ENCODE data around the gene SLC6A2. TPM values are rescaled to one million over a fixed set of nuclear protein-coding genes. Genes with fewer than 3 reads are reported as not detected.

SLC6A2 gene
- total RNA-seq, 1 donor from 2014 or later: not detected

GRCh38 chr16:55640701-55641327, 15.0 kb upstream of the SLC6A2 start:
- DNase-seq (ENCODE audit: extremely low spot score, unreplicated experiment): no peak
- Mint-ChIP-seq H3K4me3 (ENCODE audit: unreplicated experiment) (no peak overlapping the region), H3K27me3 (ENCODE audit: unreplicated experiment) (peaks cover 22% of the 10 kb centered on the region), H3K36me3 (ENCODE audit: unreplicated experiment) (no peaks in the 10 kb centered on the region), H3K27ac (ENCODE audit: unreplicated experiment) (no peak overlapping the region), H3K9me3 (ENCODE audit: unreplicated experiment) (no peaks in the 10 kb centered on the region), H3K4me1 (ENCODE audit: unreplicated experiment) (no peaks in the 10 kb centered on the region)
- TF ChIP-seq CTCF (IDR thresholded peaks at IDR 0.05): no peak

GRCh38 chr16:55641430-55642056, 14.2 kb upstream of the SLC6A2 start:
- TF ChIP-seq CTCF (IDR thresholded peaks at IDR 0.05): no peak
- Mint-ChIP-seq H3K36me3 (ENCODE audit: unreplicated experiment) (no peaks in the 10 kb centered on the region), H3K4me3 (ENCODE audit: unreplicated experiment) (no peak overlapping the region), H3K27ac (ENCODE audit: unreplicated experiment) (no peak overlapping the region), H3K9me3 (ENCODE audit: unreplicated experiment) (no peaks in the 10 kb centered on the region), H3K27me3 (ENCODE audit: unreplicated experiment) (peaks cover 26% of the 10 kb centered on the region), H3K4me1 (ENCODE audit: unreplicated experiment) (no peaks in the 10 kb centered on the region)
- DNase-seq (ENCODE audit: extremely low spot score, unreplicated experiment): no peak

- no peaks in the 10 kb centered on the region for H3K9me3 Mint-ChIP-seq (ENCODE audit: unreplicated experiment)
- no peak overlapping the region for H3K4me3 Mint-ChIP-seq (ENCODE audit: unreplicated experiment)
- TF ChIP-seq CTCF (IDR thresholded peaks at IDR 0.05): no peak
- H3K27ac Mint-ChIP-seq (ENCODE audit: unreplicated experiment): no peak overlapping the region
- peaks cover 23% of the 10 kb centered on the region for H3K27me3 Mint-ChIP-seq (ENCODE audit: unreplicated experiment)
- no peaks in the 10 kb centered on the region for H3K4me1 Mint-ChIP-seq (ENCODE audit: unreplicated experiment)
- DNase-seq (ENCODE audit: extremely low spot score, unreplicated experiment): no peak
- H3K36me3 Mint-ChIP-seq (ENCODE audit: unreplicated experiment): no peaks in the 10 kb centered on the region
These were observed 13.2 kb upstream of the SLC6A2 start for GRCh38 chr16:55642611-55643010.

GRCh38 chr16:55643161-55643970, 12.4 kb upstream of the SLC6A2 start:
- DNase-seq (ENCODE audit: extremely low spot score, unreplicated experiment): peak; percentile 62

More at GRCh38 chr16:55643161-55643970, 12.4 kb upstream of the SLC6A2 start:
- H3K27me3 Mint-ChIP-seq (ENCODE audit: unreplicated experiment): peaks cover 28% of the 10 kb centered on the region
- no peak overlapping the region for H3K4me3 Mint-ChIP-seq (ENCODE audit: unreplicated experiment)
- H3K4me1 Mint-ChIP-seq (ENCODE audit: unreplicated experiment): no peaks in the 10 kb centered on the region
- no peak for TF ChIP-seq CTCF (IDR thresholded peaks at IDR 0.05)
- H3K27ac Mint-ChIP-seq (ENCODE audit: unreplicated experiment): no peak overlapping the region
- H3K36me3 Mint-ChIP-seq (ENCODE audit: unreplicated experiment): no peaks in the 10 kb centered on the region
- no peaks in the 10 kb centered on the region for H3K9me3 Mint-ChIP-seq (ENCODE audit: unreplicated experiment)
